ENCODE data around the gene IQSEC1.

The IQSEC1 gene

GRCh38 chr3:12954180-12954579 lies 119.0 kb downstream of the IQSEC1 start:
- DNase-seq (ENCODE audit: low spot score) = no peak

GRCh38 chr3:12953201-12953995 lies 119.8 kb downstream of the IQSEC1 start:
- DNase-seq (ENCODE audit: low spot score) = no peak

- no peak for DNase-seq (ENCODE audit: low spot score)
These were observed 120.7 kb downstream of the IQSEC1 start for GRCh38 chr3:12952343-12953200.

DNA sequence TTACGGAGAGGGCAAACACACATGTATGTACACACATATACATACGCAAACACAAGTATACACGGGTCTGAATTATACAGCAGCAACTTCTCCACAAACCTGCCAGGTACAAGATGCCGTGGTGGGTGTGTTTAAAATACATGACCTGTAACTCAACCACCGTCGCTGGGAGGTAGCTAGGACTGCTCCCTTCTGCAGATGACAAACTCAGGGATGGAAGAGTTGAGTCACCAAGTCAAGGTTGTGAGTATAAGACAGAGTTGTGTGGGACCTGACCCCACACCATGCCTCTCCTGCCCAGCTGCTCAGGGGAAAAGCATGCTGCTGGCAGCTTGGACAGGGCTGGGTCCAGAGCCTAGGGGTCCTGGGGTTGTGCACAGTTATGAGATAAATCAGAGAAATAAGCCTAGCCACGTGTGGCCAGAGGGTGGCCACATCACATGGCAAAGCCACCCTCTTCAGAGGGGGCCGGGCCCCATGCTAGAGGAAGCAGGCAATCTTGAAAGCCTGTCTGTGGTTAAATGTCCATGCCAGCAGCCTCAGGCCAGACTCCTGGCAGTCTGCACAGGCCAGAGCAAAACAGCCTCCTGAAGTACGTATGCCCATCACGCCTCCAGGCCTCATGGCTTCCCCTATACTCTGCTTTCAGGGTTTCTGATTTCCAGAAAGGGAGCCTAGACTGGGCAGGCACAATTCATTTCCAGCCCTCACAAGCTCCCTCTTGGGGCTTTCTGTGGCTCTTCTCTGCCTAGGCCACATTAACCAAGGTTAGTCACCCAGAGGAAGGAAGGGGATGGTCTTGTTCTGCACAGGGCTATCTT lies 124.1 kb downstream of the IQSEC1 start:
- DNase-seq (ENCODE audit: low spot score) = no peak

- no peak for DNase-seq (ENCODE audit: low spot score)
These were observed 124.9 kb downstream of the IQSEC1 start for GRCh38 chr3:12948371-12948770.

DNA sequence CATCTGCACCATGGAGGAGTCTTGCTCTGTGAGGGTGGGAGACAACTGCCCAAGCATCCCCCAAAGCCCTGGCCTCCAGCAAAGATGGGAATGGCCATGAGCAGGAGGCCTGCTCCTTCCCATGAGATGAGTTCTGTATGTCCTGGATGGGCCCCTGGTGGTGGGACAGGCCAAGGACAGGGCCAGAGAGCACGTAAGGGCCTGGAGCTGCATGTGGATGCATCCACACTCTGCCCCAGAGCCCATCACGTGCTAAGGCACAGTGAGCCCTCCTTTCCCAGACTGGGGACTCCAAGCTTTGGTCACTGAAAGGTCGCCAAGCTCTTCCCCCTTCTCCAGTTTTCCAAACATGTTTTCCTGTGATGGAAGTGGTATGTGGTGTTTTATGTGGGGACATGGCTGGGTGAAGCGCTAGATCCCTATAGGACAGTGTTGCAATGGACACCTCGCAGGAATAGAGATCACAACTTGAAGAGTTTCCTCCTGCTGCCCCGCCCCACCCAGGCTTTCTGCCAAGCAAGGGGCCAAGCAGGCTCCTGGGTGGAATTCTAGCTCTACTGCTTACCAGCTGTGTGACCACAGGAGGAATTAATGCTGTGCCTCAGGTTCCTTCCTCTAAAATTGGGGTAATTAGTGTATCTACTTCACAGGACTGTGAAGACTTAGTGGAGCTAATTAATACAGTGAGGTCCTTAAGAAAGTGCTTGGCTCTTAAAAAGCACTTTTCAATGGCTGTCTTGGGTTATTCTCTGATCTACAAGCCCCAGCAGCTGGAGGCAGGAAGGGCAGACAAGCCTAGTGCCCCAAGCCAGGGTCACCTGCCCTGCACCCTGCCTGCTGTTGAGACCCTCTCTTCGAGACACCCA lies 125.5 kb downstream of the IQSEC1 start:
- no peak for DNase-seq (ENCODE audit: low spot score)

- no peak for DNase-seq (ENCODE audit: low spot score)
These were observed 126.4 kb downstream of the IQSEC1 start for GRCh38 chr3:12946649-12947316.

GRCh38 chr3:12946251-12946648 lies 127.0 kb downstream of the IQSEC1 start:
- DNase-seq (ENCODE audit: low spot score) = no peak

- DNase-seq (ENCODE audit: low spot score) = no peak
These were observed 128.4 kb downstream of the IQSEC1 start for GRCh38 chr3:12944849-12945248.

GRCh38 chr3:12944413-12944812 lies 128.8 kb downstream of the IQSEC1 start:
- no peak for DNase-seq (ENCODE audit: low spot score)

DNA sequence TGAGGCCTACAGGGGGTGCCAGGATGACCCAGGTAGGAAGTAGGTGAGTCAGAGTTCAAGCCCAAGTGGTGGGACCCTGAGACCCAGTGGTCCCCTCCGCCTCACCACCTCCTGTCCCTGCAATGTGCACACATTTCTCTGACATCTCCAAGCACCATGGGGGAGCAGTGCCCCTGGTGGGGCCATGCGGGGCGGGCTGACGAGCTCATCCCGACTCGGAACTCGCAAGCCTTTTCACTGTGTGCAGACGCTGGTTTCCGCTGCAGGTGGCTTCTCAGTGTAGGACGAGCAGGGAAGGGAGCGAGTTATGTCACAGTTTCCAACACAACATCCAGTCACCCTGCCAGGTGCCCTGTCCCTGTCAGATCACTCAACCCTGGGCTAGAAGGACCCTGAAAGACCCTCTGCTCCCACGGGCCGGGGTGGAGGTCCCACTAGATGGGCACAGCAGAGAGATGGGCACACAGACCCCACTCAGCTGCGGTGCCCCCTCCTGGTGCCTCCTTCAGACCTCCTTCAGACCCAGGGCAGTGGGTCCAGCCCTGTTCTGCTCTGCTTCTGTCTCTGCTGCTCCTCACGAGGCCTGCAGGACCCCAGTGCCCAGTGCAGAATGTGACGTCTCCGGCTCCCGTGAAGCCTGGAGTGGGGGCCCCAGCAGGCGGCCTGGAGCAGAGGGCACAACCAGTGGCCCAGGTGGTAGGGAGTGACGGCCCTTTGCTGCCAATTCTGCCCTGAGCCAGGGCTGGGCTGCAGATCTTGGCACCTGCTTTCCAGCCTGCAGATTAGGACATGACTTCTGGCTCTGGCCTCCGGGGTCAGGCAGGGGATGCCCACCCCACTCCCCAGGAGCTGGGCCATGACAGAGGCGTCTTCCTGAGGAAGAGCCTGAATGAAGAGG lies 129.9 kb downstream of the IQSEC1 start:
- no peak for DNase-seq (ENCODE audit: low spot score)

DNA sequence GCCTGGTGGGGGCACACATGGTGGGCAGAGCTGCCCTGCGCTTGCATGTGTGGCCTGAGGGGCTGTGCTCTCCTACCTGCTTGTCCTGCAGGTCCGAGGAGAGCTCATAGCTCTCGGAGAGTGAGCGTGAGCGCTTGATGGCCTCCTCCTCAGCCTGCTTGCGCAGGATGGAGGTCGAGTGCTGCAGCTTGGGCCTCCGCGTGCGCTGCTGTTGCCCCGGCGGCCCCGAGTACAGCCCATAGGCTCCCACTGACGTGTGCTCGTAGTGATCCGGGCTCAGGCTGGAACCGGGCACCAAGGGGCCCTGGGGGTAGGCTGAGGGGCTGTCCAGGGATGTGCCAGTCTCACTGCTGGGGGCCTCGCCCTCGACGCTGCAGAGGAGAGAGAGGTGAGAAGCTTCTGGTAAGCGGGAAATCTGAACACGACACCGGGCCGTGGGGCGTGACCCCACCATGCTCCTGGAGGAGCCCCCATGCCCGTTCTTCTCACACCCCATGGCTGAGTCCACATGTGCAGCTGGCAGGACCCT lies 131.7 kb downstream of the IQSEC1 start:
- no peak for DNase-seq (ENCODE audit: low spot score)

GRCh38 chr3:12940854-12941253 lies 132.4 kb downstream of the IQSEC1 start:
- DNase-seq (ENCODE audit: low spot score) = no peak

DNA sequence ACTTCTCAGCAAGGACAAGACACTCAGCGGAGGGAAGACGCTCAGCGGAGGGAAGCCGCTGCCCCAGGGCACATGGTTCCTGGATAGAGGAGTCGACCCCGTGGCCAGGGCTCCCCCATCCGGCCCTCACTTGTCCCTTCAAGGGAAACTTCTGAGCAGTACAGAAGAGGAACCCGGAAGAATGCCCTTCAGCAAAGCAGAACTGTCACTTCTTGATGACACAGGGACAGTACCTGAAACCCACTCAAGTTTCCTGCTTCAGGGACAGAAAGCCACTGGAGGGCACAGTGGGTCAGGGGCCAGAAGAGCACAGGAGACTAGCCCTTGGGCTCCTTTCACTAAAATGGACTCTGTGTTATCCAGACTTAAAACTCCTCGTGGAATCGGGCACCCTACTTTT lies 134.1 kb downstream of the IQSEC1 start:
- DNase-seq (ENCODE audit: low spot score) = no peak

GRCh38 chr3:12938258-12938711 lies 134.9 kb downstream of the IQSEC1 start:
- DNase-seq (ENCODE audit: low spot score) = no peak

GRCh38 chr3:12935861-12936830 lies 137.1 kb downstream of the IQSEC1 start:
- no peak for DNase-seq (ENCODE audit: low spot score)

DNA sequence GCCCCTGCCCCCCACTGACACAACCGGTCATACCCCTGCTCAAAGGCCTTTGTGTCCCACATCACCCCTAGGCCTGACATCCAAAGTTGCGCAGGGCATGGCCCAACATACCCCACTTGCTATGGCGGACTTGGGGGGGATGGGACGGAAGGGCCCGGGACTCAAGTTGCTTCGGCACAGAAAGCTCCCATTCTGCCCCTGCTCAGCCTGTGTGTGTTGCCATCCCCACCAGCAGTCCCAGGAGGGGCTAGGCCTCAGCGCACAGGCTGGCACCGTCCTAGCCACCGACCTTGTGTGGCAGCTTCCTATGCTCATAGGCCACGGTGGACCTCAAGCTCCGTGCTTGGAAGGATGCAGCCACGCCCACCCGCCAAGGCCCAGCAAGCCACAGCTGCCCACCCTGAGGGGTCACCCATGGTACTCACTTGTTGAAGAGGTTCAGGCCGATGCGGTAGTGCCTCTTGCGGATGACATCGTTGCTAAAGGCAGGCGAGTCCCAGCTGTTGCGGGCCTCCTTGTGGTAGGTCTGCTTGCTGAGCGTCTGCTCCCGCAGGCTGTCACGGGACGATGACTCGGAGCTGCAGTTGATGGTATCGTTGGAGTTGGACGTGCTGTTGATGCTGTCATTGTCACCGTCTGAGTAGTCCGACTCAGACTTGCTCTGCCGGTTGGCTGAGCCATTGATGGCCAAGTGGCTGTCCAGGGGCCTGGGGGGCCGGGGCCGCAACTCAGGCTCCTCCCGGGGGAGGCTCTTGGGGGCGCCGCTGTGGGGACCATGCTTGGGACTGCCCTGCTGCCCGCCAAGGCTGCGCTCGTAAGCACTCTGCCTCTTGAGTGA lies 138.0 kb downstream of the IQSEC1 start:
- no peak for DNase-seq (ENCODE audit: low spot score)
